ENCODE measurements around the gene EPB41L4B.

GRCh38 chr9:109203761-109204360, 117.0 kb downstream of the EPB41L4B start:
- no peak for TF ChIP-seq CTCF (IDR thresholded peaks at IDR 0.05)
- no peak for TF ChIP-seq POLR2AphosphoS5 (IDR thresholded peaks at IDR 0.05)
- no peak for TF ChIP-seq POLR2A (IDR thresholded peaks at IDR 0.05)

All from breast epithelium (tissue), 3 donors.